ENCODE data around the gene DPEP2. TPM values are rescaled to one million over a fixed set of nuclear protein-coding genes. Genes with fewer than 3 reads are reported as not detected.

The DPEP2 gene
- total and polyA plus RNA-seq, 8 donors: 0.32 to 4.0 (median 1.0) TPM; not detected in 2

- ATAC-seq: no peak
Observed at GRCh38 chr16:67987460-67988160, 11.7 kb downstream of the DPEP2 start.

GRCh38 chr16:67986949-67987348, 12.3 kb downstream of the DPEP2 start:
- H3K36me3 ChIP-seq: no peaks in the 10 kb centered on the region
- no peak for FAIRE-seq
- H3K27me3 ChIP-seq: no peaks in the 10 kb centered on the region
- WGBS, 2 donors: 81 to 87% methylated on average over 5 of the region's 5 CpGs
- intact Hi-C loops (cut with DNase I): loop anchor here in 1 of 3 donors (10.0 kb wide), 1 partner anchor 248 kb away; the partner anchor contains the start of gene ESRP2
- ATAC-seq: no peak
- no peak overlapping the region for H3K4me3 ChIP-seq
- no peak for DNase-seq
- peaks cover 0 to 5% (median 0%) of the 10 kb centered on the region in 3 donors for H3K4me1 ChIP-seq
- TF ChIP-seq CTCF (IDR thresholded peaks at IDR 0.05): no peak
- no peaks in the 10 kb centered on the region for H3K9me3 ChIP-seq
- no peak overlapping the region for H3K27ac ChIP-seq

More at GRCh38 chr16:67987460-67988160, 11.7 kb downstream of the DPEP2 start:
- TF ChIP-seq CTCF (IDR thresholded peaks at IDR 0.05): no peak
- no peaks in the 10 kb centered on the region for H3K27me3 ChIP-seq
- peaks cover 0 to 5% (median 0%) of the 10 kb centered on the region in 3 donors for H3K4me1 ChIP-seq
- intact Hi-C loops (cut with DNase I): loop anchor here in 1 of 3 donors (10.0 kb wide), 1 partner anchor 247 kb away; the partner anchor contains the start of gene ESRP2
- H3K36me3 ChIP-seq: no peaks in the 10 kb centered on the region
- 72% methylated on average over 11 of the region's 11 CpGs for WGBS, 2 donors
- H3K27ac ChIP-seq: no peak overlapping the region
- H3K9me3 ChIP-seq: no peaks in the 10 kb centered on the region
- DNase-seq (no peak), FAIRE-seq (no peak)
- no peak overlapping the region for H3K4me3 ChIP-seq

GRCh38 chr16:67982011-67982696, 17.1 kb downstream of the DPEP2 start:
- FAIRE-seq: no peak
- ATAC-seq: no peak
- intact Hi-C loops (cut with DNase I): loop anchor here in 1 of 3 donors (10.0 kb wide), 1 partner anchor 253 kb away; the partner anchor contains the start of gene ESRP2
- Histone ChIP-seq H3K36me3 (no peaks in the 10 kb centered on the region), H3K4me3 (no peak overlapping the region), H3K9me3 (no peaks in the 10 kb centered on the region), H3K27me3 (no peaks in the 10 kb centered on the region), H3K4me1 (peaks cover 0 to 5% (median 0%) of the 10 kb centered on the region in 3 donors), H3K27ac (no peak overlapping the region)
- no peak for TF ChIP-seq CTCF (IDR thresholded peaks at IDR 0.05)
- DNase-seq: peak in 1 of 6 donors; percentile 58
- WGBS, 2 donors: 90 to 93% methylated on average over 48 to 49 of the region's 49 CpGs

GRCh38 chr16:67979955-67980678, 19.2 kb downstream of the DPEP2 start, which contains the start of gene DPEP3:
Gene DPEP3 (minus strand): TSS chr16:67980499. CDS start chr16:67980380, 119 bp downstream.
- Histone ChIP-seq H3K27ac (no peak within 1 kb of the TSS), H3K4me3 (no peak within 1 kb of the TSS), H3K9me3 (no peaks in the 10 kb centered on the region), H3K36me3 (no peaks in the 10 kb centered on the region), H3K27me3 (no peaks in the 10 kb centered on the region), H3K4me1 (peaks cover 0 to 4% (median 0%) of the 10 kb centered on the region in 3 donors)
- intact Hi-C loops (cut with DNase I): loop anchor here in 1 of 3 donors (10.0 kb wide), 1 partner anchor 255 kb away; the partner anchor contains the start of gene ESRP2
- FAIRE-seq (no peak), ATAC-seq (no peak), DNase-seq (no peak)
- TF ChIP-seq CTCF (IDR thresholded peaks at IDR 0.05): no peak
- WGBS, 2 donors: 50 to 70% methylated on average over 38 to 62 of the region's 62 CpGs
